Vagina (tissue), 2 donors: ENCODE results near the gene HECW1.

Experiments used
- POLR2A ChIP-seq, 2 donors: fragments of 450-650 bp; IDR thresholded peaks; one replicate each; pipeline ENCODE4 v1.6.1; 2017; ENCODE audit warnings: antibody characterized with exemption in 2 of 2, mild to moderate bottlenecking in 2 of 2, moderate library complexity in 2 of 2
- POLR2AphosphoS5 ChIP-seq, 2 donors: sonication (generic); formaldehyde crosslinking; IDR thresholded peaks; one replicate each; pipeline ENCODE4 v1.9.0; 2017; ENCODE audit warnings: antibody characterized with exemption in 2 of 2, mild to moderate bottlenecking in 2 of 2, low read depth in 1 of 2; ENCODE audit not compliant: insufficient read depth in 1 of 2
- TF ChIP-seq, protein P1 (sequence below), 3 experiments: fragments of 450-650 bp in 2 of 3; fragments of 200-600 bp in 1 of 3; sonication (generic) in 1 of 3; IDR thresholded peaks; one replicate each; pipeline ENCODE4 v1.5.1; 2017 to 2019; ENCODE audit warnings: antibody characterized with exemption in 3 of 3, mild to moderate bottlenecking in 2 of 3, moderate library complexity in 2 of 3

GRCh38 chr7:43439631-43440401, 327.4 kb downstream of the HECW1 start:
- TF ChIP-seq, protein P1, sequence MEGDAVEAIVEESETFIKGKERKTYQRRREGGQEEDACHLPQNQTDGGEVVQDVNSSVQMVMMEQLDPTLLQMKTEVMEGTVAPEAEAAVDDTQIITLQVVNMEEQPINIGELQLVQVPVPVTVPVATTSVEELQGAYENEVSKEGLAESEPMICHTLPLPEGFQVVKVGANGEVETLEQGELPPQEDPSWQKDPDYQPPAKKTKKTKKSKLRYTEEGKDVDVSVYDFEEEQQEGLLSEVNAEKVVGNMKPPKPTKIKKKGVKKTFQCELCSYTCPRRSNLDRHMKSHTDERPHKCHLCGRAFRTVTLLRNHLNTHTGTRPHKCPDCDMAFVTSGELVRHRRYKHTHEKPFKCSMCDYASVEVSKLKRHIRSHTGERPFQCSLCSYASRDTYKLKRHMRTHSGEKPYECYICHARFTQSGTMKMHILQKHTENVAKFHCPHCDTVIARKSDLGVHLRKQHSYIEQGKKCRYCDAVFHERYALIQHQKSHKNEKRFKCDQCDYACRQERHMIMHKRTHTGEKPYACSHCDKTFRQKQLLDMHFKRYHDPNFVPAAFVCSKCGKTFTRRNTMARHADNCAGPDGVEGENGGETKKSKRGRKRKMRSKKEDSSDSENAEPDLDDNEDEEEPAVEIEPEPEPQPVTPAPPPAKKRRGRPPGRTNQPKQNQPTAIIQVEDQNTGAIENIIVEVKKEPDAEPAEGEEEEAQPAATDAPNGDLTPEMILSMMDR (IDR thresholded peaks at IDR 0.05) = peak in 1 of 3 experiments; percentile 22
- TF ChIP-seq POLR2AphosphoS5 (IDR thresholded peaks at IDR 0.05; ENCODE audit: insufficient read depth in 1 of 2, low read depth in 1 of 2) (no peak), POLR2A (IDR thresholded peaks at IDR 0.05) (no peak)
